Amygdala (tissue), 56 donors: ENCODE results near the gene VIPAS39.
"Not testable (repeated sequence)": the region's sequence is repeated elsewhere in the genome, so short reads cannot be mapped to it uniquely, and the experiment has no call there.

ENCODE experiments used
- DNase-seq, 56 donors: peaks; one replicate each; lab custom pipeline; 2025; lab: John Stamatoyannopoulos, UW

The VIPAS39 gene

DNA sequence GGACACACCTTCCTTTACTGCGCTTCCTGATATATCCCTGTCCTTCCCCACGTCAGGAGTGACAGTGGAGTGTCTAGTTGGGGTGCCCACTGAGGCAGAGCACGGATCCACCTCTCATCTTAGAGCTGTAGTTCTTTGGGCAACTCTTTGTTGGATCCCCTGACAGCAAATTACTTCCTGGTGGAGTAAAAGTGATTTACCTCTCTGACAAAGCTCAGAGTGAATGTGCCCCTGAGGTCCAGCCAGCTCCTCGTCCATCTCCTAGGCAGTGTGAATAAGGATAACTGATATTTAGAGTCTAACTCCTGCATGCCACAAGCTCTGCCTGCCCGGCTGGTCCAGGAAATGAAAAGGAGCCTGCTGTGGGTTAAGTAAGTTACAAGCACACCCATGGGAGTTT lies 16.5 kb upstream of the VIPAS39 start:
- DNase-seq, result no peak

- DNase-seq, result no peak
Observed at GRCh38 chr14:77470224-77470870, 12.9 kb upstream of the VIPAS39 start.

- DNase-seq, result no peak
Observed at GRCh38 chr14:77469539-77469938, 12.1 kb upstream of the VIPAS39 start.

DNA sequence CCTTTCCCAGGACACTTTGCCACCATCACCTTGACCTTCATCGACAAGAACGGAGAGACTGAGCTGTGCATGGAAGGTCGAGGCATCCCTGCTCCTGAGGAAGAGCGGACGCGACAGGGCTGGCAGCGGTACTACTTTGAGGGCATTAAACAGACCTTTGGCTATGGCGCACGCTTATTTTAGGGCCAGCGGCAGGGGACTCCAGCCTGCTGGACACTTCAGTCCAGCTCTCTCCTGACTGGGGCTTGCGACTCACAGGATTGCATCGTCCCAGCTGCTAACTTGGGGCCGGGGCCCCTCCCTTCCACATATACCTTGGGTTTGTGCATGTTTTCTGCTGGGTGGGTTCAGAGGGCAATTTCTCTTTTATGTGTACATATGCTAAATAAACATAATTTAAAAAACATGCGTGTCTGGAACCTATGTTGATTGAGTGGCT lies 11.7 kb upstream of the VIPAS39 start:
- no peak for DNase-seq

- DNase-seq, result no peak
Observed at GRCh38 chr14:77467801-77468200, 10.4 kb upstream of the VIPAS39 start.

- DNase-seq, result peak in 43 of 56 donors; percentile 2 to 88 (median 39)
Observed at GRCh38 chr14:77459072-77459723, 1.8 kb upstream of the VIPAS39 start.

DNA sequence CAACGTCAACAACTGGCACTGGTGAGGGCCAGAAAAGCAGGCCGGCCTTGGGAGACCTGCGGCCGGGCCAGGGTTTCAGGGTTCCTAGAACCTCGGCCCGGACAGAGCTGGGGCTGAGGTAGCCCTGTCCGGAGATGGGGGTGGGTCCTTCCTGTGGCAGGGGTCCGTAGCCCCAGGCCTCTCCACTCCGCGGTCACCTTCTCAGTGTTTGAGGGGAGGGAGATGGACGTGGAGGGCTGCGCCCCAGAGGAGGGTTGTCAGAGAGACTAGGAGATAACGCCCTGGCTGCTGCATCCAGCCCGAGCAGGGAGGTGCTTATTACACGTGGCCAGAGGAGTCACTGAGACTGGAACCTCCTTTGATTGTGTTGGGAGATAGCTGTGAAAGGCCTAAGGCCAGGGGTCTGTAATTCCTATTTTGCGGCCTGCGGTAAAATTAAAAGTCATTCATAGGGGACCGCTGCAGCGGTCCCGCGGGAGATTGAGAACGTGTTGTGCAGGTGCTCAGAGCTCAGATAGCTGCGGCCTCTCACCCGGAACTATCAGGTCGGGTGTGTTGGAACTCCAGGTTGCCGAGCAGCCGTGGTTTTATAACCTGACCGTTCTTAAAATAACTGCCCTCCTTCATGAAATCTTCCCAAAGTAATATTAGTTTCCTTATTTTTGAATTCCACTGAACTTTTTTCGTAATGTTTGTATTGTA lies 999 bp upstream of the VIPAS39 start:
- DNase-seq, result peak in 7 of 56 donors; percentile 32 to 79 (median 38)

DNA sequence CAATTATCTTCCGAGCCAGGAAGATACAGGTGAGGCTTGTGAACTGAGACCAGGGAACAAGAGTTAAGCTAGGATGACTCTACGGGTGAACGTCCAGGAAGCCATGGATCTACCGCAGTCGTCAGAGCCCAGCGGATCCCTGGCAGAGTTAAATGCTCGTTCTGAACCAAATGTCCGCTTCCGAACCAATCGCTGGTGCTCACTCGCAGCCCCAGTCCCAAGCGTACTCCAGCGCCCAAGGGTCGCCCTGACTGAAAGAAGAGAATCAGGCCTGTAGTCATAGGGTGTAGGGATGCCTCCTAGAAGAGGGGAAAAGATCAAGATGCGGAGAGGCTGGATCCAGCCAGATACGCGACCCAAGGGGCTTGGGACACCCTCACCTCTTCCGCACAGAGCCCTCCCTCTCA lies 283 bp downstream of the VIPAS39 start:
- peak in 3 of 56 donors; percentile 41 to 59 (median 45) for DNase-seq

DNA sequence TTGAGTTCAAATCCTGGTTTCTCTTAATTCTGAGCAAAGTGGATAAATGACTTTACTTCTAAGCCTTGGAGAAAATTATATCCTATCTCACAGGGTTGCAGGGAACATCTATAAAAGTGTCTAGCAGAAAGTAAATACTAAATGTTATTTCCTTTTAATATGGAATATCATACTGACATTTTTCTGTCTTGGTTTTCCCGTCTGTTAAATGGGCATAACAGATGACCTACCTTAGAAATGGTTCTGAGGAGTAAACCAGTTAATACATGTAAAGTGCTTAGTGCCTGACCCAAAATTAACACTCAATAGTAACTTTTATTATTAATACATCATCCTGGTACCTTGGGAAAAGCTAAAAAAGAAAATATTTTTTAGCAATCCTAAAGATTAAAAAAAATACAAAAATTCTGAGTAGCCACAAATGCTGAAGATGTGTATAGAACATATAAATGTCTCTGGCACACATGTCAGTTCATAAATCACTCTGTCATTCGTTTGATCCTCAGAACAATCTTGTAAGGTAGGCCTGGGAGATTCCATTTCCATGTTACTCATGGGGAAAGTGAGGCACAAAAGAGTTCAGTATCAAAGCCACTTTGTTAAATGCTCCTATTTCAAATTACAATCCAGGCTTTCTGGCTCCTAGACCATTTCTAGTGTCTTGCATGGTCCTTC lies 1.3 kb downstream of the VIPAS39 start:
- DNase-seq, result no peak

- no peak for DNase-seq
Observed at GRCh38 chr14:77442196-77442595, 15.2 kb downstream of the VIPAS39 start.

DNA sequence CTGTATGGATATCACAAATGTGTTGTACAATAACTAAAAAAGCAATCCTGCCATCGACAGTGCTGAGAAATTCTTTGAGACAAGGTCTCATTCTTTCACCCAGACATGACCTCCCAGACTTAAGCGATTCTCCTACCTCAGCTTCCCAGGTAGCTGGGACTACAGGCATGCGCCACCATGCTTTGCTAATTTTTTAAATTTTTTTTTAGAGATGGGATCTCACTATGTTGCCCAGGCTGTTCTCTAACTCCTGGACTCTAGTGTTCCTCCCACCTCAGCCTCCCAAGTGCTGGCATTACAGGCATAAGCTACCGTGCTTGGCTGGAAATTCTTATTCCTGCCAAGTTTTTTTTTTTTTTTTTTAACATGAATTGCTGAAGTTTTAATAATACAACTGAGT lies 17.5 kb downstream of the VIPAS39 start:
- DNase-seq, result no peak

DNA sequence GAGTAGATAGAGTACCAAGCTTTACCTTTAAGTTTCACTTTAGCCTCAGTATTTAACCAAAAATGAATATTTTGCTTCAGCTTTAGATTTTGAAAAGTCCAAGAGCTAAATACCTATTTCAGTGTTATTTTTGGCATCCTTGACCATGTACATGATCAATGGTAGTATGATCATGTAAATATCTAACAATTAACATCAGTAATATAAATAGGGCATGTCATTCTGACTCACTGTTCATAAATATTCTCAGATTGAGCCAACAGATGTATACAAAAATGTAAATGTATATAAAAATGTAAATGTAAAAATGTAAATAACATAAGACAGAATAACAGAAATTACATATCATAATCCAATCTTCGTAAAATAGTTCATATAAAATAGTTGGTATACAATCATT lies 18.8 kb downstream of the VIPAS39 start:
- no peak for DNase-seq

DNA sequence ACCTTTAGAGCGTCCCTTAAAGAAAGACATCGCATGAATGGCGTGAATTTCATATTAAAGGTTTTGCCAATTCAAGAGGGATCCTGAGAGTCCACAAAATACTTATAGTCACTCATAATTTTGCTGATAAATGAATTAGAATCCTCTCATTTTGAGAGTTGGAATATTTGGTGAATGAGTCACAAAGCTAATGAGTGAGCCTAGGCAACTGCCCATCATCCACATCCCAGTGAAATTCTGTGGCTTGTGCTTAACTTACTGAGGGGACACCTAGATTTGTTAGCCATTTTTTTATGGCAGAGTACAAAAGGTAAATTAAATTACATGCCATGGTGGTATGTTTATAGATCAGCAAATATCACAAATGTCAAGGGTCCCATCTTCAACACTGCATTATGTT lies 21.4 kb downstream of the VIPAS39 start:
- no peak for DNase-seq

DNA sequence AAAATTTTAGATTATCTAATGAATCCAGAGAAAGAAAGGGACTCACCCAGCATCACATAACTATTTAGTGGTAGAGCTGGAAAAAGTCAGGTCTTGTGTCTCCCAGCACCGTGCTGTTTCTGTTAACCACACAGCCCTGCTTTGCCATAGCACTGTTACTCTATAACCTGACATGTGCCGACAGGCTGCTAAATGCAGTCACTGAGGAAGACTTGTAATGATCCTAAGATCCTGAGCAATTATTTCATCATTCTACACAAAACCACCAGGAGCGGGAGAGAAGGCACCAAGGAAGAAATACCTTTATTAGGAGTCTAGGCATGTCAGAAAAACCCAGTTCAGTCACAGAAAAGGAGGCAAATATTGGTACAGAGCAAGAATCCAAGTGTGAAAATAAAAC lies 31.0 kb downstream of the VIPAS39 start:
- DNase-seq, result no peak

DNA sequence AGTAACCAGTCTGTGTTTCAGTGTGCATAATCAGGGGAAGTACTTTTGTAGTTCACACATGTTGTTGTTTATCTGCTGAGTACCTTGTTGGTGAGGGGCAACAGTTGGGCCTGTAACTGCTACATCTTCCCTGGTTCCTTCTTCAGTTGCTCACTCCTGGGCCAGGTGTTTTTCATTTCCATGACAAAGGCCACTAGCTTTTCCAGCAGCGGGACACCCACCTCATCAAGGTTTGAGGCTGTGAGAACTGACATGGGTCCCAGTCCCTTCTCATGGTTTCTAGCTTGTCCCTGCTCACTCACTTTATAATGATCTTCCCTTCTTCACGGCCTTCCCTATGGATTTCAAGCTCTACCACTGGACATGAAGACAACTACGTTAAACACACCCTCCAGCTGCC lies 32.5 kb downstream of the VIPAS39 start:
- no peak for DNase-seq

DNA sequence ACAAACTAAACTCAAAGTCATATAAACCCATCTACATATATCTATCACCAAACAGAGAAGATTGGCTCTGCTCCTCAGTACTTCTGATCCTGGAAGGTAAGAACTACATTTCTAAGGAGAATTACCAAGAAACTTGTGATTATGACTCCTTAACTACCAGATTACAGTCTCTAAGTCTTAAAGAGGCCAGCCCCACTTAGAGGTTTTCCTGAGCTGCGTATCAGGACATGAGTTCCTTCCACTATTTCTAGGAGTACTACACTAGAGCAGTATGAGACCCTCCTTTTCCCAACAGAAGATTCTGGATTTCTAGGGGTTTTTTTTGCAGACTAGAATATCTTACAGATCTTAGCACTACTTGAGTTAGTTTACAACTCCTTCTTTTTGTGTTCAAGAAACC lies 34.0 kb downstream of the VIPAS39 start, which contains the start of gene NOXRED1:
TSS of gene NOXRED1 (minus strand) at position 101 of the 400 bp plus-strand sequence. CDS start 634 bp downstream, outside the sequence.
- no peak for DNase-seq

DNA sequence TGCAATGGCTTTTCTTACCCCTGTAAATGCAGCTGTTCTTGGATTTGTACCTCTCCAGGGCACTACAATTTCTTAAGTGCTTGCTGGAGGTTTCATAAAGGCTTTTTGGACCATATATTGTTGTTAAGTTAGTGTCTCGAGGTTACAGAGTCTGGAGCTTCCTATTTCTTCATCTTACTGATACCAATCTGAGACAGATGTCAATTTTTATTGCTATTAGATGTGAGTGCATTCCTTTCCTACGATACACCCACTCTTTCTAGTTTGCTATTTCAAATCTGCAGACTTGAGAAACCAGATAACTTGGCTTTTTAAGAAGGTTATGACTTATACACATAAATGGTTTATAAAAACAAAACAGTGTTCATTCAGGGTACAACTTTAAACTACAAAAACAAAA lies 36.2 kb downstream of the VIPAS39 start:
- DNase-seq, result no peak

DNA sequence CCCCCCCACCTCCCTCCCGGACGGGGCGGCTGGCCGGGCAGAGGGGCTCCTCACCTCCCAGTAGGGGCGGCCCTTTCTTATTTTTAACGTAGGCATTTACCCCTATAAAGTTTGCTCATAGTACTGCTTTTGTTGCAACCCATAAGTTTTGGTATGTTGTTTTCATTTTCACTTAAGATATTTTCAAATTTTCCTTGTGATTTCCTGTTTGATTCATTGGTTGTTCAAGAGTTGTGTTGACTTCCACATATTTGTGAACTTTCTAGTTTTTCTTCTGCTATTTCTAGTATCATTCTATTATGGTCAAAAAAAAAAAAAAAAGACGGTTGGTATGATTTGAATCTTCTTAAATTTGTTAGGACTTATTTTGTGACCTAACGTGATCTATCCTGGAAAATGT lies 40.6 kb downstream of the VIPAS39 start:
- no peak for DNase-seq

GRCh38 chr14:77416098-77416497 lies 41.3 kb downstream of the VIPAS39 start:
- DNase-seq, result not testable (repeated sequence)

GRCh38 chr14:77415403-77416030 lies 41.9 kb downstream of the VIPAS39 start:
- not testable (repeated sequence) for DNase-seq

DNA sequence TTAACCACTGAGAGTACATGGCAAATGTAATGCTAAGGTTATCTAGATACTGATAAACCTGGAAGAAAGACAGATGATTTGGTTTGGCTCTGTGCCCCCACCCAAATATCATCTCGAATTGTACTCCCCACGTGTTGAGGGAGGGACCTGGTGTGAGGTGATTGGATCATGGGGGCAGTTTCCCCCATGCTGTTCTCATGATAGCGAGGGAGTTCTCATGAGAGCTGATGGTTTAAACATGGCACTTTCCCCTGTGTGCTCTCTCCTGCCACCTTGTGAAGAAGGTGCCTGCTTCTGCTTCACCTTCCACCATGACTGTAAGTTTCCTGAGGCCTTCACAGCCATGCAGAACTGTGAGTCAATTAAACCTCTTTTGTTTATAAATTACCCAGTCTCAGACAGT lies 48.3 kb downstream of the VIPAS39 start:
- no peak for DNase-seq
